ENCODE measurements around the gene PLA2G12A. TPM values are rescaled to one million over a fixed set of nuclear protein-coding genes. Genes with fewer than 3 reads are reported as not detected.

The PLA2G12A gene
- total RNA-seq, 1 experiment from 2014 or later = 45.0 TPM

- H3K27ac Mint-ChIP-seq (ENCODE audit: unreplicated experiment) = no peak overlapping the region
- no peak overlapping the region for H3K4me3 Mint-ChIP-seq (ENCODE audit: low read depth, unreplicated experiment)
- no peak for TF ChIP-seq CTCF (IDR thresholded peaks at IDR 0.05; ENCODE audit: unreplicated experiment)
- BruUV-seq (replicated peaks) = no TSS peak
- no peaks in the 10 kb centered on the region for H3K4me1 Mint-ChIP-seq (ENCODE audit: low read depth, unreplicated experiment)
- H3K9me3 Mint-ChIP-seq (ENCODE audit: low read depth, unreplicated experiment) = no peaks in the 10 kb centered on the region
- intact Hi-C loops (cut with micrococcal nuclease; ENCODE audit: unreplicated experiment) = no loop called here
- no peaks in the 10 kb centered on the region for H3K36me3 Mint-ChIP-seq (ENCODE audit: insufficient read depth, unreplicated experiment)
- CTCF ChIA-PET = no interaction called here
- DNase-seq = no peak
- no peaks in the 10 kb centered on the region for H3K27me3 Mint-ChIP-seq (ENCODE audit: unreplicated experiment)
Measured at GRCh38 chr4:109676886-109677285, 53.0 kb downstream of the PLA2G12A start.

- intact Hi-C loops (cut with micrococcal nuclease; ENCODE audit: unreplicated experiment) = no loop called here
- no peaks in the 10 kb centered on the region for H3K4me1 Mint-ChIP-seq (ENCODE audit: low read depth, unreplicated experiment)
- peaks cover 4% of the 10 kb centered on the region for H3K9me3 Mint-ChIP-seq (ENCODE audit: low read depth, unreplicated experiment)
- no peak for DNase-seq
- no peaks in the 10 kb centered on the region for H3K27me3 Mint-ChIP-seq (ENCODE audit: unreplicated experiment)
- no TSS peak for BruUV-seq (replicated peaks)
- CTCF ChIA-PET = no interaction called here
- no peaks in the 10 kb centered on the region for H3K36me3 Mint-ChIP-seq (ENCODE audit: insufficient read depth, unreplicated experiment)
- H3K4me3 Mint-ChIP-seq (ENCODE audit: low read depth, unreplicated experiment) = no peak overlapping the region
- no peak for TF ChIP-seq CTCF (IDR thresholded peaks at IDR 0.05; ENCODE audit: unreplicated experiment)
- H3K27ac Mint-ChIP-seq (ENCODE audit: unreplicated experiment) = no peak overlapping the region
Measured at GRCh38 chr4:109675843-109676242, 54.0 kb downstream of the PLA2G12A start.

GRCh38 chr4:109675181-109675580 lies 54.7 kb downstream of the PLA2G12A start:
- CTCF ChIA-PET = no interaction called here
- peaks cover 4% of the 10 kb centered on the region for H3K9me3 Mint-ChIP-seq (ENCODE audit: low read depth, unreplicated experiment)
- no peaks in the 10 kb centered on the region for H3K4me1 Mint-ChIP-seq (ENCODE audit: low read depth, unreplicated experiment)
- no peak overlapping the region for H3K4me3 Mint-ChIP-seq (ENCODE audit: low read depth, unreplicated experiment)
- BruUV-seq (replicated peaks) = no TSS peak
- H3K27ac Mint-ChIP-seq (ENCODE audit: unreplicated experiment) = no peak overlapping the region
- intact Hi-C loops (cut with micrococcal nuclease; ENCODE audit: unreplicated experiment) = no loop called here
- H3K27me3 Mint-ChIP-seq (ENCODE audit: unreplicated experiment) = no peaks in the 10 kb centered on the region
- DNase-seq = no peak
- H3K36me3 Mint-ChIP-seq (ENCODE audit: insufficient read depth, unreplicated experiment) = no peaks in the 10 kb centered on the region
- TF ChIP-seq CTCF (IDR thresholded peaks at IDR 0.05; ENCODE audit: unreplicated experiment) = no peak

- DNase-seq = no peak
- no peaks in the 10 kb centered on the region for H3K4me1 Mint-ChIP-seq (ENCODE audit: low read depth, unreplicated experiment)
- peaks cover 4% of the 10 kb centered on the region for H3K9me3 Mint-ChIP-seq (ENCODE audit: low read depth, unreplicated experiment)
- H3K27me3 Mint-ChIP-seq (ENCODE audit: unreplicated experiment) = no peaks in the 10 kb centered on the region
- no peaks in the 10 kb centered on the region for H3K36me3 Mint-ChIP-seq (ENCODE audit: insufficient read depth, unreplicated experiment)
- CTCF ChIA-PET = no interaction called here
- BruUV-seq (replicated peaks) = no TSS peak
- TF ChIP-seq CTCF (IDR thresholded peaks at IDR 0.05; ENCODE audit: unreplicated experiment) = no peak
- no peak overlapping the region for H3K27ac Mint-ChIP-seq (ENCODE audit: unreplicated experiment)
- no peak overlapping the region for H3K4me3 Mint-ChIP-seq (ENCODE audit: low read depth, unreplicated experiment)
- intact Hi-C loops (cut with micrococcal nuclease; ENCODE audit: unreplicated experiment) = no loop called here
Measured at GRCh38 chr4:109673303-109673702, 56.6 kb downstream of the PLA2G12A start.

Measured in Calu3 (cell line).